Colonic mucosa (tissue), 4 donors: ENCODE data around the gene MND1. TPM values are rescaled to one million over a fixed set of nuclear protein-coding genes. Genes with fewer than 3 reads are reported as not detected.

Source experiments
- DNase-seq: peaks from one replicate; pipeline ENCODE4 v3.0.0-alpha.2; 2020
- H3K27ac ChIP-seq: fragments of 200-600 bp; one replicate; pipeline ENCODE4 v1.8.0; 2021
- H3K27me3 ChIP-seq: fragments of 200-600 bp; one replicate; pipeline ENCODE4 v1.8.0; 2021
- H3K36me3 ChIP-seq: fragments of 200-600 bp; one replicate; pipeline ENCODE4 v1.8.0; 2021
- H3K4me1 ChIP-seq: fragments of 200-600 bp; one replicate; pipeline ENCODE4 v1.8.0; 2021; ENCODE audit warnings: mild to moderate bottlenecking
- H3K4me3 ChIP-seq: fragments of 200-600 bp; one replicate; pipeline ENCODE4 v1.8.0; 2021
- H3K9ac ChIP-seq, 2 donors: one replicate each; pipeline ENCODE4 v1.7.0; 2013; ENCODE audit warnings: control low read depth in 2 of 2, low read depth in 2 of 2, low read length in 2 of 2
- H3K9me3 ChIP-seq: fragments of 200-600 bp; one replicate; pipeline ENCODE4 v1.8.0; 2021
- CTCF ChIP-seq: fragments of 200-600 bp; IDR thresholded peaks from one replicate; pipeline ENCODE4 v1.8.0; 2022; ENCODE audit warnings: antibody characterized with exemption, mild to moderate bottlenecking
- intact Hi-C: fragments of 100-400 bp; cut with DNase I; formaldehyde crosslinking; loops from one replicate; pipeline ENCODE4 v1.14.1; 2022
- total RNA-seq, 2 donors: library from RNA; stranded (reverse); fragmentation: NEBNext Ultra II Directional in 1 of 2; extraction: Animal tissue kit (Norgen Biotek cat#: 25700) in 1 of 2; gene quantifications; one replicate each; pipeline ENCODE4 v1.2.1, GENCODE V29; 2021
- donor health status: healthy.
- donor health status: DM: no; HTN: no; CAD: no.
- donor health status: DM: no; HTN: no; CAD: no.

Gene MND1
- total RNA-seq, 2 donors from 2014 or later = 4.8 to 11.7 TPM

- TF ChIP-seq CTCF = no peak
- Histone ChIP-seq H3K27me3 (no peaks in the 10 kb centered on the region), H3K4me1 (no peaks in the 10 kb centered on the region), H3K4me3 (no peak overlapping the region), H3K9me3 (no peaks in the 10 kb centered on the region), H3K27ac (no peak overlapping the region), H3K9ac (no peak overlapping the region), H3K36me3 (no peaks in the 10 kb centered on the region)
- intact Hi-C loops = no loop called here
- no peak for DNase-seq
Measured at GRCh38 chr4:153428941-153429475, 84.5 kb downstream of the MND1 start.

DNA sequence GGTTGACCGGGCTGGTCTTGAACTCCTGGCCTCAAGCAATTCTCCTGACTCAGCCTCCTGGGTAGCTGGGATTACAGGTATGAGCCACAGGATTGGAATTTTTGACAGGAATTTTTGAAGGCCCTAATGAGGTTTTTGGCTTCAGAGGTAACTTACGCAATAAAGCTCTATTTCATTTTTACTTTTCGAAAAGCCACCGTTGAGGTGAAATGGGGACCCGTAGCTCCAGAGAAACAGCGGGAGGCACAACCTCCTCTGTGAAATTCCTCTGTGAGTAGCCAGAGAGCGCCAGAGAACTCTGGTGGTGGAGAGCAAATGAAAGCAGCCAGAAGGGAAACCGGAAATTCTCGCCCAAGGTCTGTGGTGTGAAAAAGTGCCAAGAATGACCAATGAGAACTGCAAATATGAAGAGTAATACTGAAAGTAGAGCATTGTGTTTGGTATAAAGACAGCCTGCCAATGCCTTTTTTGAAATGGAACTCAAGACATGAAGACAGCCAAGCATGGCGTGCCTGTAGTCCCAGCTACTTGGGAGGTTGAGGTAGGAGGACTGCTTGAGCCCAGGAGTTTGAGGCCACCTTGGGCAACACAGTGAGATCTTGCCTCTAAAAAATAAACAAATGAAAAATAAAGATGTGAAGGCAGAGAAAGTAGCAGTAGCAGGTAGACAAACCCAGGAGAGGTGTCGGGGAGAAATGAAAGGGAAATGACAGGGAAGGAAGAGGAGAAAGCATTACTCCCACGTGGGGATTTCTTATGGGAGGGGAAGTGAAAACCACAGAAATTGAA lies 88.7 kb downstream of the MND1 start:
- Histone ChIP-seq H3K27me3 (no peaks in the 10 kb centered on the region), H3K4me3 (no peak overlapping the region), H3K27ac (no peak overlapping the region), H3K9ac (no peak overlapping the region), H3K9me3 (no peaks in the 10 kb centered on the region), H3K36me3 (no peaks in the 10 kb centered on the region), H3K4me1 (no peaks in the 10 kb centered on the region)
- peak; percentile 77 for TF ChIP-seq CTCF
- DNase-seq = peak; percentile 75
- intact Hi-C loops = loop anchor here (2.0 to 10.0 kb wide), 2 partner anchors 140 to 288 kb away; no protein-coding TSS in a partner anchor

- no peak for DNase-seq
- Histone ChIP-seq H3K4me1 (no peaks in the 10 kb centered on the region), H3K36me3 (no peaks in the 10 kb centered on the region), H3K9ac (no peak overlapping the region), H3K9me3 (no peaks in the 10 kb centered on the region), H3K27me3 (no peaks in the 10 kb centered on the region), H3K4me3 (no peak overlapping the region), H3K27ac (no peak overlapping the region)
- no peak for TF ChIP-seq CTCF
- intact Hi-C loops = loop anchor here (2.0 to 10.0 kb wide), 2 partner anchors 139 to 289 kb away; no protein-coding TSS in a partner anchor
Measured at GRCh38 chr4:153433754-153434105, 89.2 kb downstream of the MND1 start.

DNA sequence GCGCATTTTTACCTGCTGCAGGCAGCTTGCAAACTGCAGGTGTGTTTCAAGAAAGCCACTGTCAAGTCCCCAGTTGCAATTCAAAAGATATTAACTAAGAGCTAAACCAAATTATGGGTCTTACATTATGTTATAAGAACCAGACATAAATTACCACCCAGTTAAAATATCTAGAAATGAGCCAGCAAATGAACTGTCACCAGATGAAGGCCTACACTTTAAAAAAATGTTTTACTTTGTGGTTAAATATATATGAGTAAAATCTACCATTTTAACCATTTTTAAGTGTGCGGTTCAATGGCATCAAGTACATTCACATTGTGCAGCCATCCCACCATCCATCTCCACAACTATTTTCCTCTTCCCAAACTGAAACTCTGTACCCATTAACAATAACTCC lies 89.7 kb downstream of the MND1 start:
- H3K27me3 ChIP-seq = no peaks in the 10 kb centered on the region
- H3K27ac ChIP-seq = no peak overlapping the region
- no peak overlapping the region for H3K9ac ChIP-seq
- DNase-seq = no peak
- no peaks in the 10 kb centered on the region for H3K4me1 ChIP-seq
- intact Hi-C loops = loop anchor here (10.0 kb wide), 1 partner anchor 289 kb away; no protein-coding TSS in a partner anchor
- no peak for TF ChIP-seq CTCF
- no peak overlapping the region for H3K4me3 ChIP-seq
- no peaks in the 10 kb centered on the region for H3K9me3 ChIP-seq
- no peaks in the 10 kb centered on the region for H3K36me3 ChIP-seq

- no peak for TF ChIP-seq CTCF
- no peak overlapping the region for H3K27ac ChIP-seq
- no peak for DNase-seq
- H3K9ac ChIP-seq = no peak overlapping the region
- H3K27me3 ChIP-seq = no peaks in the 10 kb centered on the region
- intact Hi-C loops = loop anchor here (10.0 kb wide), 1 partner anchor 294 kb away; no protein-coding TSS in a partner anchor
- no peaks in the 10 kb centered on the region for H3K36me3 ChIP-seq
- no peaks in the 10 kb centered on the region for H3K4me1 ChIP-seq
- no peaks in the 10 kb centered on the region for H3K9me3 ChIP-seq
- H3K4me3 ChIP-seq = no peak overlapping the region
Measured at GRCh38 chr4:153438916-153439756, 94.6 kb downstream of the MND1 start.
